Transverse colon (tissue), 4 donors: ENCODE measurements around the gene BAX. TPM values are rescaled to one million over a fixed set of nuclear protein-coding genes. Genes with fewer than 3 reads are reported as not detected.
A peak's percentile ranks its signal among the peaks of the same experiment; 100 is the strongest.

ENCODE experiments used
- DNase-seq: peaks from one replicate; pipeline ENCODE4 v3.0.0-alpha.2; 2019
- H3K27ac ChIP-seq, 4 donors: fragments of 200-600 bp; sonication (generic); 2 replicates each; pipeline ENCODE4 v1.5.1; 2016 to 2018; ENCODE audit warnings: inconsistent platforms in 4 of 4
- H3K27me3 ChIP-seq: fragments of 200-600 bp; sonication (generic); 2 replicates; pipeline ENCODE4 v1.5.1; 2017; ENCODE audit warnings: inconsistent platforms
- H3K36me3 ChIP-seq, 4 donors: fragments of 200-600 bp; sonication (generic); 2 replicates each; pipeline ENCODE4 v1.5.1; 2017 to 2019; ENCODE audit warnings: inconsistent platforms in 4 of 4
- H3K4me1 ChIP-seq, 4 donors: fragments of 200-600 bp; sonication (generic); 2 replicates each; pipeline ENCODE4 v1.5.1; 2017 to 2020; ENCODE audit warnings: inconsistent platforms in 4 of 4
- H3K4me3 ChIP-seq, 4 donors: fragments of 200-600 bp; sonication (generic); 1 replicate in 1 of 4; 2 replicates in 3 of 4; pipeline versions ENCODE4 v1.5.1 to v1.6.1; 2017 to 2019; ENCODE audit warnings: inconsistent platforms in 4 of 4
- H3K9me3 ChIP-seq, 2 donors: fragments of 200-600 bp; sonication (generic); 2 replicates each; pipeline ENCODE4 v1.5.1; 2017 to 2019; ENCODE audit warnings: inconsistent platforms in 2 of 2
- CTCF ChIP-seq, 5 experiments: fragments of 200-600 bp in 3 of 5; fragments of 450-650 bp in 2 of 5; sonication (generic) in 3 of 5; IDR thresholded peaks; 1 replicate in 2 of 5; 2 replicates in 3 of 5; pipeline ENCODE4 v1.5.1; 2016 to 2017; ENCODE audit warnings: antibody characterized with exemption in 5 of 5, inconsistent platforms in 3 of 5, mild to moderate bottlenecking in 2 of 5, moderate library complexity in 1 of 5
- EP300 ChIP-seq: sonication (generic); formaldehyde crosslinking; IDR thresholded peaks from one replicate; pipeline ENCODE4 v1.6.1; 2017; ENCODE audit warnings: antibody characterized with exemption, low read depth
- POLR2A ChIP-seq: fragments of 450-650 bp; IDR thresholded peaks from one replicate; pipeline ENCODE4 v1.6.1; 2016; ENCODE audit warnings: antibody characterized with exemption, mild to moderate bottlenecking, moderate library complexity
- POLR2AphosphoS5 ChIP-seq, 3 donors: sonication (generic); formaldehyde crosslinking; IDR thresholded peaks; one replicate each; pipeline ENCODE4 v1.6.1; 2016; ENCODE audit warnings: antibody characterized with exemption in 3 of 3
- WGBS, 2 donors: methylation state at CpG; one replicate each; pipeline ENCODE4 v1.1.5; 2018; ENCODE audit warnings: low coverage in 1 of 2; 5-methylcytosine and 5-hydroxymethylcytosine counted together
- in situ Hi-C, 4 donors: fragments of 200-750 bp; cut with MboI; loops; one replicate each; pipeline versions ENCODE4 v1.15.0 to v1.15.1; 2017; ENCODE audit warnings: low sequenced_read_pairs in 3 of 4, low pct_ligation_motif_present in 1 of 4, low pct_unique_long_range_greater_than_20kb in 1 of 4
- intact Hi-C: fragments of 100-400 bp; cut with DNase I; formaldehyde crosslinking; loops from one replicate; pipeline ENCODE4 v1.15.1; 2023; ENCODE audit warnings: low total_unique reads
- total RNA-seq, 4 donors: library from RNA; depleted of rRNA; stranded (reverse); fragments of >200 nt; gene quantifications; one replicate each; pipeline ENCODE4 v1.1.0, GENCODE V29; 2016

Gene BAX
- total RNA-seq, 4 donors from 2014 or later, result 74.5 to 152 (median 112) TPM

GRCh38 chr19:48993175-48994034, 38.7 kb downstream of the BAX start, which contains the start of the genes GYS1 and RUVBL2:
GYS1 (minus strand) TSS chr19:48993309; CDS start chr19:48993112, 197 bp downstream.
RUVBL2 (plus strand) TSS chr19:48993887; CDS start chr19:48993912, 25 bp downstream.
- intact Hi-C loops, result loop anchor here (2.0 kb wide), 1 partner anchor 203 kb away; no protein-coding TSS in a partner anchor
- peaks cover 16 to 36% (median 29%) of the 10 kb centered on the region in 4 donors for H3K4me1 ChIP-seq
- peak; percentile 97 to 100 (median 99) for TF ChIP-seq CTCF (IDR thresholded peaks at IDR 0.05)
- TF ChIP-seq EP300, result no peak
- TF ChIP-seq POLR2AphosphoS5 (IDR thresholded peaks at IDR 0.05), result peak; percentile 96 to 98 (median 98)
- TF ChIP-seq POLR2A, result peak; percentile 92
- H3K9me3 ChIP-seq, result no peaks in the 10 kb centered on the region
- no peaks in the 10 kb centered on the region for H3K27me3 ChIP-seq
- WGBS, 2 donors, result 0% methylated on average over 10 to 56 of the region's 56 CpGs
- peak within 1 kb of the TSS; percentile 89 to 96 (median 94) for H3K27ac ChIP-seq
- H3K36me3 ChIP-seq, result peaks cover 0 to 2% (median 0%) of the 10 kb centered on the region in 4 donors
- peak within 1 kb of the TSS; percentile 47 to 87 (median 54) for H3K4me3 ChIP-seq
- DNase-seq, result peak; percentile 99
- in situ Hi-C loops, result no loop called here

GRCh38 chr19:48994035-48994386, 39.3 kb downstream of the BAX start:
- in situ Hi-C loops (no loop called here), intact Hi-C loops (no loop called here)
- Histone ChIP-seq H3K4me3 (peak overlapping the region; percentile 47 to 87 (median 54)), H3K36me3 (no peaks in the 10 kb centered on the region), H3K4me1 (peaks cover 16 to 36% (median 29%) of the 10 kb centered on the region in 4 donors), H3K9me3 (no peaks in the 10 kb centered on the region), H3K27ac (peak overlapping the region; percentile 89 to 96 (median 94)), H3K27me3 (no peaks in the 10 kb centered on the region)
- 2 to 4% methylated on average over 4 to 13 of the region's 13 CpGs for WGBS, 2 donors
- TF ChIP-seq POLR2A (no peak), POLR2AphosphoS5 (IDR thresholded peaks at IDR 0.05) (no peak), CTCF (IDR thresholded peaks at IDR 0.05) (no peak), EP300 (no peak)
- DNase-seq, result no peak

DNA sequence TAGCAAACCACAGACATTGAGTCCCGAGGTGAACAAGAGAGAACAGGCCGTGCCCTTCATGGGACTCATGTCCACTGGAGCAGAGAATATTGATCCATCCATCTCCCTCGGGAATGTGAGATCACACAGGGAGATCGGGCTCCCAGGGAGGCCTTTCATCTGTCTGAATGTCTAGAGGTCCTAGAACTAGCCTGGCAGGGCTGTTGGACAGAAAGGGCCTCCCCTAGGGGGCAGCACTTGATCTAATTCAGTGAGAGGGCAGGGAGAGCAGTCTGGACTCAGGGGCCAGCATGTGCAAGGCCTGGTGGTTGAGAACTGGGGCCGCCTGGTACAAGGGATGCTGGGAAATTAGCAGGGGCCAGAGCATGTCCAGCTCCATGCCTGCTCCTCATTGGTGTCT, 43.3 kb downstream of the BAX start:
- Histone ChIP-seq H3K9me3 (no peaks in the 10 kb centered on the region), H3K27ac (no peak overlapping the region), H3K27me3 (no peaks in the 10 kb centered on the region), H3K4me3 (no peak overlapping the region), H3K36me3 (no peaks in the 10 kb centered on the region), H3K4me1 (peaks cover 7 to 16% (median 12%) of the 10 kb centered on the region in 4 donors)
- WGBS, 2 donors, result 80 to 100% methylated on average over 2 to 5 of the region's 5 CpGs
- DNase-seq, result peak; percentile 62
- intact Hi-C loops (no loop called here), in situ Hi-C loops (no loop called here)
- TF ChIP-seq POLR2A (no peak), CTCF (IDR thresholded peaks at IDR 0.05) (peak; percentile 22 to 40 (median 34))

- in situ Hi-C loops, result no loop called here
- Histone ChIP-seq H3K4me3 (no peak overlapping the region), H3K9me3 (no peaks in the 10 kb centered on the region), H3K36me3 (peaks cover 0 to 14% (median 2%) of the 10 kb centered on the region in 4 donors), H3K4me1 (peaks cover under 1 to 7% (median 4%) of the 10 kb centered on the region in 4 donors), H3K27me3 (no peaks in the 10 kb centered on the region), H3K27ac (no peak overlapping the region)
- intact Hi-C loops, result no loop called here
- peak; percentile 69 for DNase-seq
- WGBS, 2 donors, result 59% methylated on average over 16 of the region's 16 CpGs; no CpG with 5 or more reads in 1 of the 2 donors
- TF ChIP-seq POLR2A (no peak), CTCF (IDR thresholded peaks at IDR 0.05) (peak; percentile 46 to 62 (median 54))
Measured at GRCh38 chr19:48999481-49000325, 45.0 kb downstream of the BAX start.
